ENCODE measurements around the gene PSMB2.

GRCh38 chr1:35564037-35564883 is 77.1 kb downstream of the PSMB2 start:
- TF ChIP-seq EZH2 (IDR thresholded peaks at IDR 0.05; ENCODE audit: insufficient read depth, poor library complexity, severe bottlenecking), result no peak
- TF ChIP-seq EZH2phosphoT487 (IDR thresholded peaks at IDR 0.05; ENCODE audit: insufficient read depth, low read depth), result no peak

Measured in GM23248 (cell line).